ENCODE data around the gene ZDHHC17.
"Not testable (repeated sequence)": the region's sequence is repeated elsewhere in the genome, so short reads cannot be mapped to it uniquely, and the experiment has no call there.

The ZDHHC17 gene

DNA sequence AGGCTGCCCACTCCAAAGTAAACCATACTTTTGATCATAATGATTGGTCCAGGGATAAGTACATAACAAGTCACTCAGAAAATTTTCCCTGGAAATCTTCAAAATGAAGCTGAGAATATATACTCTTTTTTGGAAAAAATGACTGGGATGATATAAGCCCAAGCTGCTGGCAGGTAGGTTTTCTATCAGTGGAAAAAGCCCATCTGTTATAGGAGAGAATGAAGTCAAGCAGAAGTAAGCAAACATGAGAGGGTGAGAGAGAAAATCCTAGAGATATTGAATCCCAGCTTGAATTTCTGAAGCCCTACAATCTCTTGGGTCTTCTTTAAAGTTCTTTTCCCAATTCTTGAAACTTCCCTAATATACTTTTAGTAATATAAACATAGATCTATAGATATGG lies 37.3 kb upstream of the ZDHHC17 start:
- no peak for DNase-seq (ENCODE audit: extremely low read depth, low read depth)
- TF ChIP-seq, protein P1, sequence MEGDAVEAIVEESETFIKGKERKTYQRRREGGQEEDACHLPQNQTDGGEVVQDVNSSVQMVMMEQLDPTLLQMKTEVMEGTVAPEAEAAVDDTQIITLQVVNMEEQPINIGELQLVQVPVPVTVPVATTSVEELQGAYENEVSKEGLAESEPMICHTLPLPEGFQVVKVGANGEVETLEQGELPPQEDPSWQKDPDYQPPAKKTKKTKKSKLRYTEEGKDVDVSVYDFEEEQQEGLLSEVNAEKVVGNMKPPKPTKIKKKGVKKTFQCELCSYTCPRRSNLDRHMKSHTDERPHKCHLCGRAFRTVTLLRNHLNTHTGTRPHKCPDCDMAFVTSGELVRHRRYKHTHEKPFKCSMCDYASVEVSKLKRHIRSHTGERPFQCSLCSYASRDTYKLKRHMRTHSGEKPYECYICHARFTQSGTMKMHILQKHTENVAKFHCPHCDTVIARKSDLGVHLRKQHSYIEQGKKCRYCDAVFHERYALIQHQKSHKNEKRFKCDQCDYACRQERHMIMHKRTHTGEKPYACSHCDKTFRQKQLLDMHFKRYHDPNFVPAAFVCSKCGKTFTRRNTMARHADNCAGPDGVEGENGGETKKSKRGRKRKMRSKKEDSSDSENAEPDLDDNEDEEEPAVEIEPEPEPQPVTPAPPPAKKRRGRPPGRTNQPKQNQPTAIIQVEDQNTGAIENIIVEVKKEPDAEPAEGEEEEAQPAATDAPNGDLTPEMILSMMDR (IDR thresholded peaks at IDR 0.05; ENCODE audit: low read depth, low read length), result no peak

DNA sequence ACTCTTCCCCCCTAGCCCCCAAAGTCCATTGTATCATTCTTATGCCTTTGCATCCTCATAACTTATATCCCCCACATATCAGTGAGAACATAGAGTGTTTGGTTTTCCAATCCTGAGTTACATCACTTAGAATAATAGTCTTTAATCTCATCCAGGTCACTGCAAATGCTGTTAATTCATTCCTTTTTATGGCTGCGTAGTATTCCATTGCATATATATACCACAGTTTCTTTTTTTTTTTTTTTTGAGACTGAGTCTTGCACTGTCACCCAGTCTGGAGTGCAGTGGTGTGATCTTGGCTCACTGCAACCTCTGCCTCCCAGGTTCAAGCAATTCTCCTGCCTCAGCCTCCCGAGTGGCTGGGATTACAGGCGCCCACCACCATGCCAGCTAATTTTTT lies 31.7 kb upstream of the ZDHHC17 start:
- DNase-seq (ENCODE audit: extremely low read depth, low read depth), result not testable (repeated sequence)

DNA sequence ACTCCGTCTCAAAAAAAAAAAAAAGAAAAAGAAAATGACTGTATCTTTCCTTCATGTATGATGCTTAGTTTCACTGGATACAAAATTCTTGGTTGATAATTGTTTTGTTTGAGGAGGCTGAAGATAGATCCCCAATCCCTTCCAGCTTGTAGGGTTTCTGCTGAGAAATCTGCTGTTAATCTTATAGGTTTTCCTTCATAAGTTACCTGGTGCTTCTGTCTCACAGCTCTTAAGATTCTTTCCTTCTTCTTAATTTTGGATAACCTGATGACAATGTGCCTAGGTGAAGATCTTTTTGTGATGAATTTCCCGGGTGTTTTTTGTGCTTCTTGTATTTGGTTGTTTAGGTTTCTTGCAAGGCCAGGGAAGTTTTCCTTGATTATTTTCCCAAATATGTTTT lies 26.2 kb upstream of the ZDHHC17 start:
- not testable (repeated sequence) for DNase-seq (ENCODE audit: extremely low read depth, low read depth)

DNA sequence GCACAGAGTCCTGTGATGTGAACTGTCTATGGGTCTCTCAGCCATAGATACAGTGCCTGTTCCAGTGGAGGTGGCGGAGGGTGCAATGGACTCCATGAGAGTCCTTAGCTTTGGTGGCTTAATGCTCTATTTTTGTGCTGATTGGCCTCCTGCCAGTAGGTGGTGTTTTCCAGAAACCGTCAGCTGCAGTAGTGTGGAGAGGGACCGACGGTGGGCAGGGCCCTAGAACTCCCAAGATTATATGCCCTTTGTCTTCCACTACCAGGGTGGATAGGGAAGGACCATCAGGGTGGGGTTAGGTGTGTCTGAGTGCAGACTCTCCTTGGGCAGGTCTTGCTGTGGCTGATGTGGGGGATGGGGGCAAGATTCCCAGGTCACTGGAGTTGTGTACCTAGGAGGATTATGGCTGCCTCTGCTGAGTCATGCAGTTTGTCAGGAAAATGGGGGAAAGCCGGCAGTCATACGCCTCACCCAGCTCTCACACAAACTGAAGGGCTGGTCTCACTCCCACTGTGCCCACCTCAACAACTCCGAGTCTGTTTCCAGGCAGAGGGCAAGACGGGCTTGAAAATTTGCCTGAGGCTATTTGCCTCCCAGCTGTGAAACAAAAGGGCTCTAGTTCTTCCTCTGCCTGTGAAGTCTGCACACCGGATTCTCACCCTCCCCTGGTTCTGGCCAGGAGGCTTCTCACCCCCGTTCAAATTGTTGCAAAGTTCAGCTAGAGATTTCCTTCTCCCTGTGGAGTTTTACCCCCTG lies 24.9 kb upstream of the ZDHHC17 start:
- TF ChIP-seq, protein P1 (IDR thresholded peaks at IDR 0.05; ENCODE audit: low read depth, low read length), result no peak

DNA sequence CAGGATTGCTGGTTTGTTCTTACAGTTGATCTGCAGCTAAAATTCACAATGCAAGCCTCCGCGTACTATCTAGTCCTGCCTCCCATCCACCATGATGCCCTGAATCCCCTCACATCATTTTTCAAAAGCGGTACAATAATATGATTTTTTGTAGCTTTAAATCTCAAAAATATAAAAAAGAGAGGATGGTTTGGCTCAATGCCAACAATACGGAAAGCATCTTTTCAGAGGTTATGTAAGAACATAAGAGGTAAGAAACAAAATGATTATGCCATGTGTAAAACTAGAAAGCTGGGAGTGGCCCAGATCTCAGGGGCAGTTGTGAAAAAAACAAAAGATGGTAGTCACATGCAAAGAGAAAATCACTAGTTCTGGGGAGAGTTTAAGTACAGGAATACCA lies 24.0 kb upstream of the ZDHHC17 start:
- TF ChIP-seq, protein P1 (IDR thresholded peaks at IDR 0.05; ENCODE audit: low read depth, low read length), result no peak

More for the DNA sequence above, 24.9 kb upstream of the ZDHHC17 start:
- no peak for DNase-seq (ENCODE audit: extremely low read depth, low read depth)

DNA sequence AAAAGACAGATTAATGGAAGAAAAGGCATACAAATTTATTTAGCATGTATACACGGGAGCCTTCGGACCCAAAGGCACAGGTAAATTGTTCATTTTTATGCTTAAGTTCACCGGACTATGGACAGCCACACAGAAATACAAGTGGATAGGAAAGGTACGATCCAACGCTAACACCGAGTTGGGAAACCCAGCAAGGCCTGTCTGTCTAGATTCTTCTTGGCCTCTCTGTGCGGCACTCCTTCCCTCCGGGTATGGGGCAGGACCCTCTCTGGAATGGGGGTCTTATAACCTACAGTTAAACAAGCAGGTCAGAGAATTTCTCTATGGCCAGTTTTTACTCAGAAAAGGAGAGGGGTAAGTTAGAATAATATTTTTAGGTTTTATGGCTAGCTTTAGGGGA lies 23.4 kb upstream of the ZDHHC17 start:
- DNase-seq (ENCODE audit: extremely low read depth, low read depth), result no peak
- TF ChIP-seq, protein P1 (IDR thresholded peaks at IDR 0.05; ENCODE audit: low read depth, low read length), result no peak

More for the DNA sequence above, 24.0 kb upstream of the ZDHHC17 start:
- no peak for DNase-seq (ENCODE audit: extremely low read depth, low read depth)

DNA sequence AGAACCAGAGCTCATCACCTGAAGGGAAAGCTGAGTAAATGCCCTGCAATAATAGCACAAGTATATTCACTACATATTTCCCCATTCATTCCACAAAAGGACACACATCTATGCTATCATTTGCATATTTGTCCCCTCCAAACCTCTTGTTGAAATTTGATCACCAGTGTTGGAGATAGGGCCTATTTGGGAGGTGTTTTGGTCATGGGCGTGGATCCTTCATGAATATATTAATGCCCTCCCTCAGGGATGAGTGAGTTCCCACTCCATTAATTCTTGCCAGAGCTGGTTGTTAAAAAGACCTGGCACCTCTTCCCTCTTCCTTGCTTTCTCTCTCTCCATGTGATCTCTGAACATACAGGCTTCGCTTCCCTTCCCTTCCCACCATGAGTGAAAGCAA lies 18.6 kb upstream of the ZDHHC17 start:
- TF ChIP-seq, protein P1 (IDR thresholded peaks at IDR 0.05; ENCODE audit: low read depth, low read length), result no peak
- no peak for DNase-seq (ENCODE audit: extremely low read depth, low read depth)

DNA sequence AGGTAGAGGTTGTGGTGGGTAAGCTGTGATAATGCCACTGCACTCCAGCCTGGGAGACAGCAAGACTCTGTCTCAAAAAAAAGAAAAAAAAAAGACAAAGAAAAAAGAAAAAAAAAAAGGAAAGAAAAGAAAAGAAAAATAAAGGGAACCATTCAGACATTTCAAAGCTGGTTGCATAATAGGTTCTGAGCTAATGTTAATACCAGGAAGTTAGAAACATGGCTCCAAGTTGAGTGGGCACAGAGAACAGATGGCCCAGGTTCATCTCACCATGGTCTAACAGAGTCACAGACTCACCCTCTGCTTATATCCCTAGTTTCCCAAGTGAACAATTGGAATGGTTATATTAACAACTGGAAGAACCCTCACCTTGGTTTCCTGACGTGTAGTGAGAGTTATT lies 17.4 kb upstream of the ZDHHC17 start:
- TF ChIP-seq, protein P1 (IDR thresholded peaks at IDR 0.05; ENCODE audit: low read depth, low read length), result no peak
- DNase-seq (ENCODE audit: extremely low read depth, low read depth), result no peak
